ACHN (cell line): Measurements from ENCODE around the gene GRB7.
"Not testable (repeated sequence)": the region's sequence is repeated elsewhere in the genome, so short reads cannot be mapped to it uniquely, and the experiment has no call there.

Source experiments
- DNase-seq: peaks from one replicate; pipeline ENCODE4 v3.0.0-alpha.2; 2015
- in situ Hi-C: cut with HindIII; loops from 2 replicates; pipeline ENCODE4 v1.10.0; 2017; ENCODE audit warnings: low sequenced_read_pairs, low pct_ligation_motif_present, low pct_unique_long_range_greater_than_20kb

Gene GRB7

DNA sequence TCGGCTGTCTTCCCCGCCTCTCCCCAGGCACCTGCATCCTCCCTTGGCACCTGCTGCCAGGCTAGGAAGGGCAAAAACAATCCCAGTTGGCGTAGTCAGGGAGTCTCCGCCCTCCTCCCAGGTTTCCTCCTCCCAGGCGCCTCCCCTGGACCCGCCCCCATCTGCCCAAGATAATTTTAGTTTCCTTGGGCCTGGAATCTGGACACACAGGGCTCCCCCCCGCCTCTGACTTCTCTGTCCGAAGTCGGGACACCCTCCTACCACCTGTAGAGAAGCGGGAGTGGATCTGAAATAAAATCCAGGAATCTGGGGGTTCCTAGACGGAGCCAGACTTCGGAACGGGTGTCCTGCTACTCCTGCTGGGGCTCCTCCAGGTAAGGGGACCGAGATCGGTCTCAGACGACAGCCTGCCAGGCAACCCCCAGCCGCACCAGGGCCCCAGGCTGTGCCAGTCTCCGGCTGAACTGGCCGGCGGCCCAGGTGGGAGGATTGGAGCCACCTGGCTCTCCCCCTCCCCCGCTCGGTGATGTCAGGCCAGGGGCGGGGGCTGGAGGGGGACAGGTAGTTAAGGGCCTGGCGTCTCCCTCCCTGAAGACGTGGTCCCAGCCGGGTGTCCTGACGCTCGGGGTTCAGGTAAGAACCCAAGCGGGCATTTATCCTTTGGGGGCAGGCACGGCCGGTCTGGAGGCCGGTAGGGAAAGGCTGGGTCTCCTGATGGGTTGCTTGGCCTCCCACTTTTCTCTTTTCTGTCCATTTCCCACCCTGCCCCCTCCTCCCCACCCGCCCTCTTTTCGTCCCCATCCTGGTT lies at the start of gene GRB7:
TSS of gene GRB7 (plus strand) at position 179 of the 808 bp plus-strand sequence. CDS start 4,364 bp downstream, outside the sequence.
- DNase-seq: peak; percentile 75
- in situ Hi-C loops: no loop called here

GRCh38 chr17:39688475-39688835 lies 49.3 kb upstream of the GRB7 start:
- in situ Hi-C loops: no loop called here
- peak; percentile 32 for DNase-seq

GRCh38 chr17:39688945-39689344 lies 48.8 kb upstream of the GRB7 start:
- no peak for DNase-seq

GRCh38 chr17:39694593-39694992 lies 43.1 kb upstream of the GRB7 start:
- in situ Hi-C loops: no loop called here
- no peak for DNase-seq

More at GRCh38 chr17:39688945-39689344, 48.8 kb upstream of the GRB7 start:
- in situ Hi-C loops: no loop called here

DNA sequence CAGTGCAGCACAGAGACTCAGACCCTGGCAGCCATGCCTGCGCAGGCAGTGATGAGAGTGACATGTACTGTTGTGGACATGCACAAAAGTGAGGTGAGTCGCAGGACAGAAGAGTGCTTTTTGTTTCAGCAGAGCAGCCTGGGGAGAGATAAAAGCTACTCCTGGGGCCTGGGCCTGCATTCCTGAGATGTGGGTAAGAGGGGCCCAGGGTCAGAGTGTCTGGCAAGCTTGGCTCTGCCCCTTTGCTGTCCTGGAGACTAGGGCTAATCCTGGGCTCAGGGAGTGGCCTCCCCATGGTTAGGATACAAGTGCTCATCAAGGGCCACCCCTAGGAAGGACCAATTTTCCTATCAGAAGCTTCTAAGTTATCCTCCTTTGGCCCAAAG lies 42.7 kb upstream of the GRB7 start:
- in situ Hi-C loops: no loop called here
- DNase-seq: no peak

DNA sequence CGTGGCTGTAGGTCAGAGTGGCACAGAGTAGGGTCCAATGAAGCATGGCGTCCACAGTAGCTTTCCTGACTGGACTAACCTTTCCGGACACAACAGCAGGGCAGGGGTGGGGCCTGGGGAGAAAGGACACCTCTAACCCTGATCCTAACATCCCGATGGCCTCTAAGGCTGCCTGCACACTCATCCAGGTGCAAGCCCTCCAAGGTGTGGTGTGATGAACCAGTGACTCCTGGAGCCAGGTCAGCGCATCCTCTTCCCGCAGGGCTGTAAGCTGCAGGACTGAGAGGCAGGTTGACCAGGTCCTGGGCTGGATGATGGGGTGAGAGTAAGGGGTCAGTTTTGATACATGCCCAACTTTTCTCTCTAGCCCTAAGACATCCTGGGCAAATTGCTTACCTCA lies 41.0 kb upstream of the GRB7 start:
- in situ Hi-C loops: no loop called here
- no peak for DNase-seq

- in situ Hi-C loops: no loop called here
- no peak for DNase-seq
These were observed 39.8 kb upstream of the GRB7 start for GRCh38 chr17:39697961-39698360.

DNA sequence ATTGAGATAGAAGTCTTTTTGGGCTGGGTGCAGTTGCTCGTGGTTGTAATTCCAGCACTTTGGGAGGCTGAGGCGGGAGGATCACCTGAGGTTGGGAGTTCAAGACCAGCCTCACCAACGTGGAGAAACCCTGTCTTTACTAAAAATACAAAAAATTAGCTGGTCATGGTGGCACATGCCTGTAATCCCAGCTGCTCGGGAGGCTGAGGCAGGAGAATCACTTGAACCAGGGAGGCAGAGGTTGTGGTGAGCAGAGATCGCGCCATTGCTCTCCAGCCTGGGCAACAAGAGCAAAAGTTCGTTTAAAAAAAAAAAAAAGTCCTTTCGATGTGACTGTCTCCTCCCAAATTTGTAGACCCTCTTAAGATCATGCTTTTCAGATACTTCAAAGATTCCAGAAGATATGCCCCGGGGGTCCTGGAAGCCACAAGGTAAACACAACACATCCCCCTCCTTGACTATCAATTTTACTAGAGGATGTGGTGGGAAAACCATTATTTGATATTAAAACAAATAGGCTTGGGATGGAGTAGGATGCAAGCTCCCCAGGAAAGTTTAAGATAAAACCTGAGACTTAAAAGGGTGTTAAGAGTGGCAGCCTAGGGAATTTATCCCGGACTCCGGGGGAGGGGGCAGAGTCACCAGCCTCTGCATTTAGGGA lies 38.5 kb upstream of the GRB7 start:
- DNase-seq, in situ Hi-C loops: not testable (repeated sequence)

DNA sequence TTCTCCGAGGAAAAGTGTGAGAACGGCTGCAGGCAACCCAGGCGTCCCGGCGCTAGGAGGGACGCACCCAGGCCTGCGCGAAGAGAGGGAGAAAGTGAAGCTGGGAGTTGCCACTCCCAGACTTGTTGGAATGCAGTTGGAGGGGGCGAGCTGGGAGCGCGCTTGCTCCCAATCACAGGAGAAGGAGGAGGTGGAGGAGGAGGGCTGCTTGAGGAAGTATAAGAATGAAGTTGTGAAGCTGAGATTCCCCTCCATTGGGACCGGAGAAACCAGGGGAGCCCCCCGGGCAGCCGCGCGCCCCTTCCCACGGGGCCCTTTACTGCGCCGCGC lies 38.0 kb upstream of the GRB7 start, which contains the start of gene ERBB2:
TSS of gene ERBB2 (plus strand) at position 247 of the 330 bp plus-strand sequence. CDS start 175 bp downstream, outside the sequence.
- DNase-seq: peak; percentile 82
- in situ Hi-C loops: no loop called here

DNA sequence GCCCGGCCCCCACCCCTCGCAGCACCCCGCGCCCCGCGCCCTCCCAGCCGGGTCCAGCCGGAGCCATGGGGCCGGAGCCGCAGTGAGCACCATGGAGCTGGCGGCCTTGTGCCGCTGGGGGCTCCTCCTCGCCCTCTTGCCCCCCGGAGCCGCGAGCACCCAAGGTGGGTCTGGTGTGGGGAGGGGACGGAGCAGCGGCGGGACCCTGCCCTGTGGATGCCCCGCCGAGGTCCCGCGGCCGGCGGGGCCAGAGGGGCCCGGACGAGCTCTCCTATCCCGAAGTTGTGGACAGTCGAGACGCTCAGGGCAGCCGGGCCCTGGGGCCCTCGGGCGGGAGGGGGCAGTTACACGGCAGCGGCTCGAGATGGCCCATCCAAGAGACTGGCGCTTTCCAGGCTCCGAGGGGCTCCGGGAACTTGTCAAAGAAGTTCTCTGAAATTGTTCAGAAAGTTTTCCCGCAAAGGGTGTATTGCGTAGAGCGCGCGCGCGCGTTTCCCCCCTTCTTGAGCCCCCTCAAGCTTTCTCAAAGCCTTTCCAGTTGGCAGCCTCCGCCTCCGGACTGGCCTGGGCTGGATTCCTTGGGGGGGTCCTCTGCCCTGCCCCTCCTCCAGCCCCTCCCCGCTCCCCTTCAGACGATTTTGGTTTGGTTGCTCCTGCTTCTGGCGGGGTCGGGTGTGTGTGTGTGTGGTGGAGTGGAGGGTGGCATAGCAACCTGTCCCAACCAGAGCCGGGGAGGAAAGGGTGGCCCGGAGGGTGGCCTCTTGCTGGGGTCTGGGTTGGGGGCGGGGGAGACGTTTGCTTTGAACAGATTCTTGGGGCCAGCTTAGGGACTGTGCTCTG lies 37.4 kb upstream of the GRB7 start:
- peak; percentile 37 for DNase-seq
- in situ Hi-C loops: no loop called here

- DNase-seq: no peak
- in situ Hi-C loops: no loop called here
These were observed 36.5 kb upstream of the GRB7 start for GRCh38 chr17:39701012-39701783.

DNA sequence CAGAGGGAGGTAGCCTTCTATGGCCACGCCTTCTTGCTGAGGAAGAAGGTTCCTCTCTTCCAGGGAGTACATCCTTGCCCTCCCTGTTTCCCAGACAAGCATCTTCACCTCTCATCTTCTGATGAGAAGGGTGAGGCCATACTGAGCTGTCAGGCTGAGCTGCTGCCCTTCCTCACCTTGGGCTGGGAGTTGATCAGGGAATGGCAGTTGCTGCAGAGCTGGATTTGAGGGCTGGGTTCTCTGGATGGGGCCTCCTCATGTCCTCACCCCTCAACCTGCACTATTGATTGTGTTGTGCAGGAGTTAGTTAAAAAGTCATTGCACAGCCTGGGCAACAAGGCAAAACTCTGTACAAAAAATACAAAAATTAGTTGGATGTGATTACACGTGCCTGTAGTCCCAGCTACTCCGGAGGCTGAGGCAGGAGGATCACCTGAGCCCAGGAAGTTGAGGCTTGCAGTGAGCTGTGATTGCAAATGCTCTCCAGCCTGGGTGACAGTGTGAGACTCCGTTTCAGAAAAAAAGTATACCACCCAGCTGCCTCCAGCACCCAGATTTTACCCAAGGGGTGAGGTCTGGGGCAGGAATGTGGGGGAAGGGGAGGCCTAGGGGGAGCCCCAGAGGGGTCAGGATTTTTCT lies 35.8 kb upstream of the GRB7 start:
- no peak for DNase-seq
- in situ Hi-C loops: no loop called here

DNA sequence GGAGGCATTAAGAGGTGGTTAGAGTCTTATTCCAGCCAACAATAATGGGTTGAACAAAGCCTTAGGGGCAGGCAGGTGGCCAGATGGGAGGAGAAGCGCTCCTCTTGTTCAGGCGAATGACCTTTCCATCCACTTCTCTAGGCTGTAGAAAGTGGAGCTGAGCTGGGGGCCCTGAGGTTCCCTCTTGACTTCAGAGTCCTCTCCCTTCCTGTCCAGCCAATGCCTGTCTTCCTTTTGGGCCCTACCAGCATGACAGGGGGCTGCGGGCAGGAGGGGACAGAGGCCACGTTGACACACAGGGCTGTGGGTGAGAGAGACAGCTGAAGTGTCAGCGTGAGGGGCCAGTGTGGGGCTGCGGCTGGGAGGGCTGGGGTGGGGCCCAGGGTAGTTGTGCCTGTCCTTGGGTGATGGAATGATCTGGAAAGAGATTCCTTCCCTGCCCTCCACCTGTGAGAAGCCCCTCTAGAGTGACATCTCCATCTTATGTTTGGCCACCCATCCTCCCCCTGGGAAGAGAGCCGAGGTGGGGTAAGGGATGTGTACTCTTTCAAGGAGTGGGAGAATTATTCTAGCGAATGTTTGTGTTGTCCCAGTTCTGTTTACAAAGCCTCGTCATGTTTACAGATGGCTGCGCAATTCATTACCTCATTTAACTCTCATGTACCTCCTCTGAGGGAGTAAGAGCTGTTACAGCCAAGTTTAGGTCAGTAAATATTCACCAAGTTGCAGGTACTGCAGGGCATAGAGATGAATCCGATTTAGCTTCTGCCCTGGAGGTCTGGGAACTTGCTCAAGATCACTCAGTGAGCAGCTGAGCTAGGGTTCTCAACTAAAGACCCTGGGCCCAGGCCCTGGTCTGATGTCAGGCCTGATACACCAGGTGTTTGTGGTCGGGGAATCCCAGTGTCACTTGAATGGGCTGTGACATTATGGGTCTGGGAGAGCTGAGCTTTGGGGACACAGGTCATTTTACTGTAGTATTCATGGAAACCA lies 34.5 kb upstream of the GRB7 start:
- DNase-seq: no peak
- in situ Hi-C loops: no loop called here

GRCh38 chr17:39703913-39704312 lies 33.8 kb upstream of the GRB7 start:
- no peak for DNase-seq
- in situ Hi-C loops: no loop called here

DNA sequence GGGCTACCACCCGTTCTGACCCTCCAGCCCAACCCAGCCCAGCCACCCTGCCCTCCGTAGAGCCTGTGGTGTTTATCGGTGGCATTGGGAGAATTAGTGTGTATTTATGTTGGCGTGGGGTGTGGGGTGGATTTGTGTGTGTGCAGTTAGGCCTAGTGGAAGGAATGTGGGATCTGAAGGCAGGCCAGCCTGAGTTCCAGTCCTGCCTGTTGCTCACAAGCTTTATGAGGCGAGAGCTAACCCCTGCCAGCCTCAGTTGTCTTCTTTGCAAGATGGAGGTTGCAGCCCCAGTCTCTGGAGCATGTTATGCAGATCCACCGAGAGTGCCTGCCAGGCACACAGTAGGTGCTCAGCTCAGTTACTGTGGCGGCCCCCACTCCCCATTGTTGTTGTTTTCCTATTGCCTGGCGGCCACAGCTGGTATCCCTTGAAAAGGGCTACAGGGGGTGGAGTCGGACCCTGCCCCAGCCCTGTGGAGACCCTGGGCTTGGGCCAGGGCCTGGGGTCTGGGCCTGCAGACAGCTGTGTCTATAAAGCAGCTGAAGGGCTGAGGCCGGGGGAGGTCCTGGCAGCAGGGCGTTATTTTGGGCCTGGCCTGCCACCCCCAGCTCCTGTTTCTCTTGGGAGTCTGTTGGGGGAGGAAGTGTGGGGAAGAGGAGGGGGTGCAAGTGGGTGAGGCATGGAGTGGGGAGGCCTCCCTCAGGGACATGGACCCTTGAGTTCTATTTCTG lies 32.8 kb upstream of the GRB7 start:
- in situ Hi-C loops: no loop called here
- no peak for DNase-seq

- in situ Hi-C loops: no loop called here
- DNase-seq: no peak
These were observed 31.9 kb upstream of the GRB7 start for GRCh38 chr17:39705786-39706348.
